ENCODE measurements around the gene TTC23.

GRCh38 chr15:99158626-99159412 is 90.6 kb downstream of the TTC23 start:
- TF ChIP-seq, protein P1, sequence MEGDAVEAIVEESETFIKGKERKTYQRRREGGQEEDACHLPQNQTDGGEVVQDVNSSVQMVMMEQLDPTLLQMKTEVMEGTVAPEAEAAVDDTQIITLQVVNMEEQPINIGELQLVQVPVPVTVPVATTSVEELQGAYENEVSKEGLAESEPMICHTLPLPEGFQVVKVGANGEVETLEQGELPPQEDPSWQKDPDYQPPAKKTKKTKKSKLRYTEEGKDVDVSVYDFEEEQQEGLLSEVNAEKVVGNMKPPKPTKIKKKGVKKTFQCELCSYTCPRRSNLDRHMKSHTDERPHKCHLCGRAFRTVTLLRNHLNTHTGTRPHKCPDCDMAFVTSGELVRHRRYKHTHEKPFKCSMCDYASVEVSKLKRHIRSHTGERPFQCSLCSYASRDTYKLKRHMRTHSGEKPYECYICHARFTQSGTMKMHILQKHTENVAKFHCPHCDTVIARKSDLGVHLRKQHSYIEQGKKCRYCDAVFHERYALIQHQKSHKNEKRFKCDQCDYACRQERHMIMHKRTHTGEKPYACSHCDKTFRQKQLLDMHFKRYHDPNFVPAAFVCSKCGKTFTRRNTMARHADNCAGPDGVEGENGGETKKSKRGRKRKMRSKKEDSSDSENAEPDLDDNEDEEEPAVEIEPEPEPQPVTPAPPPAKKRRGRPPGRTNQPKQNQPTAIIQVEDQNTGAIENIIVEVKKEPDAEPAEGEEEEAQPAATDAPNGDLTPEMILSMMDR (IDR thresholded peaks at IDR 0.05) = no peak
- TF ChIP-seq POLR2A (IDR thresholded peaks at IDR 0.05) = no peak
